ENCODE results near the gene USPL1.

DNA sequence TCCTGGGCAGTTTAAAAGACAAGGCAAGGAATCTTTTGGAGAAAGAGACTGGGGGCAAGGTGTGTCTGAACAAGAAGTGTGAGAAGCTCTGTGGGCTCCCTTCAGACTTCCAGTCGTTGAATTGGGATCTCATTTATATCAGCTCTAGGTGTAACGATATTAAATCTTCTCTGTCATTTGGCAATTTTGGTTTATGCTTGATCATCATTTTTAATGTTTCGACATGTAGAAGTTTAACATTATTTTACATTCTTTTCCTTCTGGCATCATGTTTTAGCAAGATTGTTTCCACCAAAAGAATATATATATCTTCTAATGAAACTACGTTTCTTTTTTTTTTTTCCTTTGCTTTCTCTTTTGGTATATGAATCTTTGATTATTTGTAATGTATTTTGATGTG, 49.3 kb downstream of the USPL1 start:
- TF ChIP-seq EP300 (IDR thresholded peaks at IDR 0.05): no peak
- no peak for TF ChIP-seq CEBPB (IDR thresholded peaks at IDR 0.05)
- no peak for TF ChIP-seq POLR2A (IDR thresholded peaks at IDR 0.05; ENCODE audit: low read length)
- TF ChIP-seq MAFK (IDR thresholded peaks at IDR 0.05; ENCODE audit: partially characterized antibody): peak; percentile 86
- TF ChIP-seq NR3C1 (IDR thresholded peaks at IDR 0.05): no peak
- TF ChIP-seq, protein P1, sequence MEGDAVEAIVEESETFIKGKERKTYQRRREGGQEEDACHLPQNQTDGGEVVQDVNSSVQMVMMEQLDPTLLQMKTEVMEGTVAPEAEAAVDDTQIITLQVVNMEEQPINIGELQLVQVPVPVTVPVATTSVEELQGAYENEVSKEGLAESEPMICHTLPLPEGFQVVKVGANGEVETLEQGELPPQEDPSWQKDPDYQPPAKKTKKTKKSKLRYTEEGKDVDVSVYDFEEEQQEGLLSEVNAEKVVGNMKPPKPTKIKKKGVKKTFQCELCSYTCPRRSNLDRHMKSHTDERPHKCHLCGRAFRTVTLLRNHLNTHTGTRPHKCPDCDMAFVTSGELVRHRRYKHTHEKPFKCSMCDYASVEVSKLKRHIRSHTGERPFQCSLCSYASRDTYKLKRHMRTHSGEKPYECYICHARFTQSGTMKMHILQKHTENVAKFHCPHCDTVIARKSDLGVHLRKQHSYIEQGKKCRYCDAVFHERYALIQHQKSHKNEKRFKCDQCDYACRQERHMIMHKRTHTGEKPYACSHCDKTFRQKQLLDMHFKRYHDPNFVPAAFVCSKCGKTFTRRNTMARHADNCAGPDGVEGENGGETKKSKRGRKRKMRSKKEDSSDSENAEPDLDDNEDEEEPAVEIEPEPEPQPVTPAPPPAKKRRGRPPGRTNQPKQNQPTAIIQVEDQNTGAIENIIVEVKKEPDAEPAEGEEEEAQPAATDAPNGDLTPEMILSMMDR (IDR thresholded peaks at IDR 0.05): no peak
- TF ChIP-seq RAD21 (conservative IDR thresholded peaks at IDR 0.05 in 1 of 2, IDR thresholded peaks at IDR 0.05 in 1 of 2): no peak
- no peak for TF ChIP-seq ESRRA (IDR thresholded peaks at IDR 0.05; ENCODE audit: borderline replicate concordance, low read length)
- TF ChIP-seq PHF8 (IDR thresholded peaks at IDR 0.05; ENCODE audit: borderline replicate concordance, low read depth): no peak
- TF ChIP-seq, protein P2, sequence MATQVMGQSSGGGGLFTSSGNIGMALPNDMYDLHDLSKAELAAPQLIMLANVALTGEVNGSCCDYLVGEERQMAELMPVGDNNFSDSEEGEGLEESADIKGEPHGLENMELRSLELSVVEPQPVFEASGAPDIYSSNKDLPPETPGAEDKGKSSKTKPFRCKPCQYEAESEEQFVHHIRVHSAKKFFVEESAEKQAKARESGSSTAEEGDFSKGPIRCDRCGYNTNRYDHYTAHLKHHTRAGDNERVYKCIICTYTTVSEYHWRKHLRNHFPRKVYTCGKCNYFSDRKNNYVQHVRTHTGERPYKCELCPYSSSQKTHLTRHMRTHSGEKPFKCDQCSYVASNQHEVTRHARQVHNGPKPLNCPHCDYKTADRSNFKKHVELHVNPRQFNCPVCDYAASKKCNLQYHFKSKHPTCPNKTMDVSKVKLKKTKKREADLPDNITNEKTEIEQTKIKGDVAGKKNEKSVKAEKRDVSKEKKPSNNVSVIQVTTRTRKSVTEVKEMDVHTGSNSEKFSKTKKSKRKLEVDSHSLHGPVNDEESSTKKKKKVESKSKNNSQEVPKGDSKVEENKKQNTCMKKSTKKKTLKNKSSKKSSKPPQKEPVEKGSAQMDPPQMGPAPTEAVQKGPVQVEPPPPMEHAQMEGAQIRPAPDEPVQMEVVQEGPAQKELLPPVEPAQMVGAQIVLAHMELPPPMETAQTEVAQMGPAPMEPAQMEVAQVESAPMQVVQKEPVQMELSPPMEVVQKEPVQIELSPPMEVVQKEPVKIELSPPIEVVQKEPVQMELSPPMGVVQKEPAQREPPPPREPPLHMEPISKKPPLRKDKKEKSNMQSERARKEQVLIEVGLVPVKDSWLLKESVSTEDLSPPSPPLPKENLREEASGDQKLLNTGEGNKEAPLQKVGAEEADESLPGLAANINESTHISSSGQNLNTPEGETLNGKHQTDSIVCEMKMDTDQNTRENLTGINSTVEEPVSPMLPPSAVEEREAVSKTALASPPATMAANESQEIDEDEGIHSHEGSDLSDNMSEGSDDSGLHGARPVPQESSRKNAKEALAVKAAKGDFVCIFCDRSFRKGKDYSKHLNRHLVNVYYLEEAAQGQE (IDR thresholded peaks at IDR 0.05): no peak
- TF ChIP-seq KDM1A (IDR thresholded peaks at IDR 0.05; ENCODE audit: low read depth): no peak
- TF ChIP-seq RFX5 (IDR thresholded peaks at IDR 0.05): no peak
- TF ChIP-seq JUNB (IDR thresholded peaks at IDR 0.05): no peak
- TF ChIP-seq MAZ (IDR thresholded peaks at IDR 0.05; ENCODE audit: borderline replicate concordance, low read depth, low read length): no peak

All from A549 (cell line).